WTC11 (cell line): Measurements from ENCODE around the gene ARL4D. TPM values are rescaled to one million over a fixed set of nuclear protein-coding genes. Genes with fewer than 3 reads are reported as not detected.

Experiments
- ATAC-seq: fragments of 200-7000 bp; cut with Tn5 transposase; 2 replicates; pipeline ENCODE4 v1.10.0; 2021; ENCODE audit warnings: mild to moderate bottlenecking, moderate library complexity
- CTCF ChIA-PET: fragments of 300-600 bp; sonication (Branson Sonifier 250); formaldehyde crosslinking; loops from one replicate; lab custom pipeline; 2021; ENCODE audit warnings: antibody characterized with exemption; lab: Charles Lee
- POLR2A ChIA-PET: fragments of 350-600 bp; sonication (Branson Sonifier 250); formaldehyde crosslinking; loops from one replicate; lab custom pipeline; 2021; ENCODE audit warnings: antibody characterized with exemption; lab: Charles Lee
- DNase-seq: peaks from one replicate; pipeline ENCODE4 v3.0.0; 2021; ENCODE audit warnings: low spot score
- H3K27ac Mint-ChIP-seq: 2 replicates; pipeline ENCODE4 v1.8.0; 2021; ENCODE audit warnings: mixed read lengths
- H3K27me3 Mint-ChIP-seq: 2 replicates; pipeline ENCODE4 v1.8.0; 2021; ENCODE audit warnings: low read depth, mild to moderate bottlenecking, moderate library complexity, mixed read lengths
- H3K36me3 Mint-ChIP-seq: 2 replicates; pipeline ENCODE4 v1.8.0; 2021; ENCODE audit warnings: mixed read lengths
- H3K4me1 Mint-ChIP-seq: 2 replicates; pipeline ENCODE4 v1.8.0; 2022; ENCODE audit warnings: mixed read lengths
- H3K4me3 Mint-ChIP-seq: 2 replicates; pipeline ENCODE4 v1.8.0; 2021; ENCODE audit warnings: mild to moderate bottlenecking, moderate library complexity, mixed read lengths
- H3K9me3 Mint-ChIP-seq: 2 replicates; pipeline ENCODE4 v1.8.0; 2021; ENCODE audit warnings: mixed read lengths
- ATF1 ChIP-seq: sonication (generic); formaldehyde crosslinking; IDR thresholded peaks from 2 replicates; pipeline ENCODE4 v1.8.1; 2023; ENCODE audit warnings: mild to moderate bottlenecking, moderate library complexity, missing genetic modification reagents
- CBFB ChIP-seq: sonication (generic); formaldehyde crosslinking; IDR thresholded peaks from 2 replicates; pipeline ENCODE4 v1.8.1; 2022; ENCODE audit warnings: mild to moderate bottlenecking, low read depth, missing genetic modification reagents
- CTCF ChIP-seq: fragments of 200-600 bp; IDR thresholded peaks from 2 replicates; pipeline ENCODE4 v1.8.0; 2022; ENCODE audit warnings: antibody characterized with exemption
- EMX1 ChIP-seq: fragments of 250-450 bp; sonication (Bioruptor Pico); IDR thresholded peaks from 2 replicates; pipeline ENCODE4 v1.8.0; 2021; ENCODE audit warnings: mild to moderate bottlenecking
- ERG ChIP-seq: fragments of 250-450 bp; sonication (Bioruptor Pico); IDR thresholded peaks from 2 replicates; pipeline ENCODE4 v1.8.0; 2021; ENCODE audit warnings: mild to moderate bottlenecking
- ESRRA ChIP-seq: sonication (generic); formaldehyde crosslinking; IDR thresholded peaks from 2 replicates; pipeline ENCODE4 v1.8.1; 2022; ENCODE audit warnings: mild to moderate bottlenecking, missing genetic modification reagents, borderline replicate concordance
- ETV6 ChIP-seq: sonication (generic); formaldehyde crosslinking; IDR thresholded peaks from 2 replicates; pipeline ENCODE4 v1.8.1; 2022; ENCODE audit warnings: mild to moderate bottlenecking, missing genetic modification reagents
- GRHL2 ChIP-seq: fragments of 250-450 bp; sonication (Bioruptor Pico); IDR thresholded peaks from 2 replicates; pipeline ENCODE4 v1.8.0; 2022; ENCODE audit warnings: mild to moderate bottlenecking, moderate library complexity; ENCODE audit not compliant: insufficient replicate concordance, severe bottlenecking
- IRF2 ChIP-seq: sonication (generic); formaldehyde crosslinking; IDR thresholded peaks from 2 replicates; pipeline ENCODE4 v1.8.0; 2022; ENCODE audit warnings: low read depth, missing genetic modification reagents, borderline replicate concordance
- KAT7 ChIP-seq: sonication (generic); formaldehyde crosslinking; IDR thresholded peaks from 2 replicates; pipeline ENCODE4 v1.8.1; 2023; ENCODE audit warnings: missing genetic modification reagents, mild to moderate bottlenecking, borderline replicate concordance
- RELA ChIP-seq: sonication (generic); formaldehyde crosslinking; IDR thresholded peaks from 2 replicates; pipeline ENCODE4 v1.8.1; 2022; ENCODE audit warnings: missing genetic modification reagents, mild to moderate bottlenecking, borderline replicate concordance
- SMAD4 ChIP-seq: sonication (generic); formaldehyde crosslinking; IDR thresholded peaks from 2 replicates; pipeline ENCODE4 v1.8.0; 2022; ENCODE audit warnings: mild to moderate bottlenecking, missing genetic modification reagents
- SOX15 ChIP-seq: fragments of 250-450 bp; sonication (Bioruptor Pico); IDR thresholded peaks from 2 replicates; pipeline ENCODE4 v1.9.0; 2021; ENCODE audit warnings: mild to moderate bottlenecking
- TEAD4 ChIP-seq: sonication (generic); formaldehyde crosslinking; IDR thresholded peaks from 2 replicates; pipeline ENCODE4 v1.8.0; 2022; ENCODE audit warnings: mild to moderate bottlenecking, missing genetic modification reagents
- USF1 ChIP-seq: sonication (generic); formaldehyde crosslinking; IDR thresholded peaks from 2 replicates; pipeline ENCODE4 v1.8.0; 2022; ENCODE audit warnings: mild to moderate bottlenecking, missing genetic modification reagents
- ZNF281 ChIP-seq: sonication (generic); formaldehyde crosslinking; IDR thresholded peaks from 2 replicates; pipeline ENCODE4 v1.8.0; 2023; ENCODE audit warnings: mild to moderate bottlenecking, missing genetic modification reagents
- ZNF317 ChIP-seq: sonication (generic); formaldehyde crosslinking; IDR thresholded peaks from 2 replicates; pipeline ENCODE4 v1.8.1; 2023; ENCODE audit warnings: low read depth, mild to moderate bottlenecking, moderate library complexity, missing genetic modification reagents, borderline replicate concordance
- ZSCAN18 ChIP-seq: fragments of 250-450 bp; sonication (Bioruptor Pico); IDR thresholded peaks from 2 replicates; pipeline ENCODE4 v2.1.2; 2022; ENCODE audit warnings: mild to moderate bottlenecking, moderate library complexity
- total RNA-seq: library from RNA; stranded (reverse); gene quantifications from 3 replicates; pipeline ENCODE4 v1.2.3, GENCODE V29; 2021

ARL4D gene
- total RNA-seq, 1 experiment from 2014 or later, result 11.9 TPM

GRCh38 chr17:43389046-43389947, 9.5 kb upstream of the ARL4D start:
- TF ChIP-seq RELA, result no peak
- TF ChIP-seq CTCF, result peak; percentile 50
- no peak for TF ChIP-seq ERG
- TF ChIP-seq SOX15 (CRISPR knock-in tag), result no peak
- ChIA-PET CTCF (interaction anchor here (0.8 to 2.4 kb wide), 10 partner anchors 9 to 104 kb away, joined by 3 to 34 read pairs (median 4); partner anchors contain the start of genes ARL4D and DHX8), POLR2A (interaction anchor here (1.2 to 1.9 kb wide), 5 partner anchors 10 to 95 kb away, joined by 5 to 43 read pairs (median 7); partner anchors contain the start of genes ARL4D and DHX8)
- H3K4me3 Mint-ChIP-seq, result peak overlapping the region; percentile 87
- H3K27ac Mint-ChIP-seq, result peak overlapping the region; percentile 99
- H3K9me3 Mint-ChIP-seq, result no peaks in the 10 kb centered on the region
- peaks cover 12% of the 10 kb centered on the region for H3K4me1 Mint-ChIP-seq
- H3K27me3 Mint-ChIP-seq, result peaks cover 2% of the 10 kb centered on the region; the same call in 1 of the 2 replicates
- ATAC-seq, result peak; percentile 41
- no peaks in the 10 kb centered on the region for H3K36me3 Mint-ChIP-seq
- peak; percentile 73 for DNase-seq

GRCh38 chr17:43392397-43392796, 6.4 kb upstream of the ARL4D start:
- Mint-ChIP-seq H3K4me3 (no peak overlapping the region), H3K36me3 (no peaks in the 10 kb centered on the region), H3K9me3 (no peaks in the 10 kb centered on the region), H3K27ac (no peak overlapping the region), H3K27me3 (peaks cover 2% of the 10 kb centered on the region; the same call in 1 of the 2 replicates), H3K4me1 (peaks cover 8% of the 10 kb centered on the region)
- DNase-seq (no peak), ATAC-seq (no peak)
- TF ChIP-seq SMAD4 (CRISPR knock-in tag) (no peak), ATF1 (CRISPR knock-in tag) (no peak), RELA (no peak), CBFB (no peak), EMX1 (CRISPR knock-in tag) (no peak), ETV6 (CRISPR knock-in tag) (no peak), KAT7 (CRISPR knock-in tag) (no peak), TEAD4 (CRISPR knock-in tag) (no peak), ESRRA (CRISPR knock-in tag) (no peak), USF1 (CRISPR knock-in tag) (no peak), IRF2 (CRISPR knock-in tag) (no peak), ZNF281 (CRISPR knock-in tag) (no peak), ZSCAN18 (CRISPR knock-in tag) (no peak), ZNF317 (CRISPR knock-in tag) (no peak), GRHL2 (no peak)
- ChIA-PET CTCF (interaction anchor here (0.6 to 7.0 kb wide), 5 partner anchors 26 to 170 kb away, joined by 3 to 178 read pairs (median 4); partner anchors contain the start of gene DHX8), POLR2A (no interaction called here)
